Measurements from ENCODE around the gene ELK3.

- no peak for TF ChIP-seq CTCF (IDR thresholded peaks at IDR 0.05)
- TF ChIP-seq POLR2A (IDR thresholded peaks at IDR 0.05) = no peak
These were observed 115.9 kb downstream of the ELK3 start for GRCh38 chr12:96310067-96310466.

Measured in lower leg skin (tissue), 3 donors.